NK-92 (cell line): Measurements from ENCODE around the gene TLN1.

Experiments used
- DNase-seq: peaks from one replicate; lab custom pipeline; 2025; ENCODE audit not compliant: unreplicated experiment; lab: John Stamatoyannopoulos, UW

The TLN1 gene

GRCh38 chr9:35688558-35689541 is 43.1 kb downstream of the TLN1 start:
- no peak for DNase-seq

- DNase-seq: no peak
These were observed 43.9 kb downstream of the TLN1 start for GRCh38 chr9:35687972-35688557.

- DNase-seq: no peak
These were observed 44.7 kb downstream of the TLN1 start for GRCh38 chr9:35687306-35687705.

GRCh38 chr9:35686222-35687203 is 45.5 kb downstream of the TLN1 start:
- DNase-seq: no peak

- DNase-seq: no peak
These were observed 46.5 kb downstream of the TLN1 start for GRCh38 chr9:35685506-35685905.

GRCh38 chr9:35684921-35685320 is 47.1 kb downstream of the TLN1 start:
- DNase-seq: no peak

- DNase-seq: no peak
These were observed 48.7 kb downstream of the TLN1 start for GRCh38 chr9:35683323-35683722.

- no peak for DNase-seq
These were observed 49.3 kb downstream of the TLN1 start for GRCh38 chr9:35682520-35683315.

- no peak for DNase-seq
These were observed 49.9 kb downstream of the TLN1 start for GRCh38 chr9:35682051-35682450.

GRCh38 chr9:35681341-35682002 is 50.5 kb downstream of the TLN1 start:
- no peak for DNase-seq

- DNase-seq: no peak
These were observed 51.5 kb downstream of the TLN1 start for GRCh38 chr9:35680331-35681105.

GRCh38 chr9:35679766-35680330 is 52.1 kb downstream of the TLN1 start:
- DNase-seq: no peak

GRCh38 chr9:35679091-35679490 is 52.9 kb downstream of the TLN1 start:
- DNase-seq: no peak

GRCh38 chr9:35675732-35676392 is 56.1 kb downstream of the TLN1 start:
- DNase-seq: no peak

GRCh38 chr9:35675204-35675603 is 56.8 kb downstream of the TLN1 start:
- no peak for DNase-seq

GRCh38 chr9:35674025-35674361 is 58.0 kb downstream of the TLN1 start:
- no peak for DNase-seq

- DNase-seq: no peak
These were observed 58.6 kb downstream of the TLN1 start, which contains the start of gene CA9 for GRCh38 chr9:35673132-35674024. CA9 (plus strand) TSS chr9:35673928; CDS start chr9:35673960, 32 bp downstream.
